PC-3 (cell line): Measurements from ENCODE around the gene INF2. TPM values are rescaled to one million over a fixed set of nuclear protein-coding genes. Genes with fewer than 3 reads are reported as not detected.
A peak's percentile ranks its signal among the peaks of the same experiment; 100 is the strongest.

Source experiments
- ATAC-seq: fragments of 200-7000 bp; cut with Tn5 transposase; 2 replicates; pipeline ENCODE4 v1.9.1; 2020; ENCODE audit warnings: mild to moderate bottlenecking, moderate library complexity
- BruUV-seq: library from RNA; stranded (reverse); fragments of 400-500 nt; replicated peaks from 2 replicates; lab custom pipeline; 2021; lab: Mats Ljungman, UMichigan
- CTCF ChIA-PET: fragments of 300-600 bp; sonication (Branson Sonifier 250); formaldehyde crosslinking; loops from one replicate; lab custom pipeline; 2022; ENCODE audit warnings: antibody characterized with exemption; lab: Charles Lee
- POLR2A ChIA-PET: fragments of 300-600 bp; sonication (Branson Sonifier 250); formaldehyde crosslinking; loops from one replicate; lab custom pipeline; 2022; ENCODE audit warnings: antibody characterized with exemption; ENCODE audit not compliant: unreplicated experiment; lab: Charles Lee
- DNase-seq: peaks from one replicate; pipeline ENCODE4 v3.0.0-alpha.2; 2015
- H2AFZ ChIP-seq: fragments of 300-600 bp; sonication (generic); 2 replicates; pipeline ENCODE4 v1.6.0; 2016; ENCODE audit warnings: antibody characterized with exemption, low read length
- H3F3A ChIP-seq: fragments of 300-600 bp; sonication (generic); one replicate; pipeline ENCODE4 v1.6.0; 2017; ENCODE audit warnings: antibody characterized with exemption, low read length, control low read depth, mild to moderate bottlenecking; ENCODE audit not compliant: unreplicated experiment
- H3K27ac ChIP-seq: fragments of 300-600 bp; sonication (generic); 2 replicates; pipeline ENCODE4 v1.5.1; 2016; ENCODE audit warnings: mild to moderate bottlenecking, low read length
- H3K27me3 ChIP-seq: fragments of 300-600 bp; sonication (generic); 2 replicates; pipeline ENCODE4 v1.6.1; 2016; ENCODE audit warnings: low read length, mixed read lengths
- H3K36me3 ChIP-seq: fragments of 300-600 bp; sonication (generic); 2 replicates; pipeline ENCODE4 v1.6.1; 2016; ENCODE audit warnings: low read depth, mixed run types, low read length, mixed read lengths
- H3K4me1 ChIP-seq: fragments of 300-600 bp; sonication (generic); 2 replicates; pipeline ENCODE4 v1.5.1; 2016; ENCODE audit warnings: low read length; ENCODE audit not compliant: insufficient read depth
- H3K4me2 ChIP-seq: fragments of 300-600 bp; sonication (generic); 2 replicates; pipeline ENCODE4 v1.6.0; 2016; ENCODE audit warnings: low read length
- H3K4me3 ChIP-seq: fragments of 300-600 bp; sonication (generic); 2 replicates; pipeline ENCODE4 v1.5.1; 2016; ENCODE audit warnings: mild to moderate bottlenecking, low read length, mixed read lengths
- H3K79me2 ChIP-seq: fragments of 300-600 bp; sonication (generic); 2 replicates; pipeline ENCODE4 v1.6.1; 2017; ENCODE audit warnings: low read length, mixed read lengths
- H3K9ac ChIP-seq: fragments of 300-600 bp; sonication (generic); 2 replicates; pipeline ENCODE4 v1.6.0; 2016; ENCODE audit warnings: mild to moderate bottlenecking, low read length
- H3K9me2 ChIP-seq: fragments of 300-600 bp; sonication (generic); replicated peaks from 2 replicates; pipeline ENCODE4 v1.6.1; 2016; ENCODE audit warnings: mixed run types, low read length, mixed read lengths
- H3K9me3 ChIP-seq: fragments of 300-600 bp; sonication (generic); 2 replicates; pipeline ENCODE4 v1.6.1; 2016; ENCODE audit warnings: low read length, mixed read lengths
- H4K20me1 ChIP-seq: fragments of 300-600 bp; sonication (generic); 2 replicates; pipeline ENCODE4 v1.6.1; 2016; ENCODE audit warnings: low read length, mixed read lengths
- CTCF ChIP-seq: fragments of 300-600 bp; sonication (generic); conservative IDR thresholded peaks from 2 replicates; pipeline ENCODE4 v1.5.1; 2017; ENCODE audit warnings: antibody characterized with exemption, low read depth, mild to moderate bottlenecking, low read length
- EZH2 ChIP-seq: fragments of 300-600 bp; sonication (generic); IDR thresholded peaks from one replicate; pipeline ENCODE4 v1.6.1; 2017; ENCODE audit warnings: antibody characterized with exemption, mild to moderate bottlenecking, low read length; ENCODE audit not compliant: unreplicated experiment
- EZH2phosphoT487 ChIP-seq: fragments of 300-600 bp; sonication (generic); IDR thresholded peaks from 2 replicates; pipeline ENCODE4 v1.6.1; 2018; ENCODE audit warnings: mild to moderate bottlenecking, antibody characterized with exemption, low read length, borderline replicate concordance
- intact Hi-C: fragments of 100-400 bp; cut with micrococcal nuclease; formaldehyde crosslinking; loops from 2 replicates; pipeline ENCODE4 v1.9.0; 2023
- total RNA-seq: library from RNA; depleted of rRNA; stranded (reverse); fragments of >200 nt; gene quantifications from 2 replicates; pipeline ENCODE4 v1.2.3, GENCODE V29; 2014

Gene INF2
- total RNA-seq, 1 experiment from 2014 or later: 132 TPM

- ChIA-PET POLR2A (no interaction called here), CTCF (no interaction called here)
- H3K27me3 ChIP-seq: no peaks in the 10 kb centered on the region
- H3K4me2 ChIP-seq: peak within 1 kb of the TSS; percentile 100
- no TSS peak for BruUV-seq
- peak within 1 kb of the TSS; percentile 78 for H3K4me3 ChIP-seq
- no peaks in the 10 kb centered on the region for H3F3A ChIP-seq
- intact Hi-C loops: loop anchor here (2.0 kb wide), 1 partner anchor 23 kb away; no protein-coding TSS in a partner anchor
- no peaks in the 10 kb centered on the region for H4K20me1 ChIP-seq
- H2AFZ ChIP-seq: peak within 1 kb of the TSS; percentile 89
- peaks cover 5% of the 10 kb centered on the region; the same call in 1 of the 2 replicates for H3K36me3 ChIP-seq
- ATAC-seq: peak; percentile 65
- DNase-seq: peak; percentile 51
- no peaks in the 10 kb centered on the region for H3K9me2 ChIP-seq
- H3K27ac ChIP-seq: no peak within 1 kb of the TSS
- TF ChIP-seq EZH2 (no peak), EZH2phosphoT487 (no peak), CTCF (peak; percentile 96)
- peaks cover 7% of the 10 kb centered on the region for H3K4me1 ChIP-seq
- H3K79me2 ChIP-seq: no peaks in the 10 kb centered on the region
- H3K9me3 ChIP-seq: no peaks in the 10 kb centered on the region
- peak within 1 kb of the TSS; percentile 57 for H3K9ac ChIP-seq
These were observed 34.4 kb downstream of the INF2 start, which contains the start of gene ADSS1 for GRCh38 chr14:104723651-104724406. Gene ADSS1 (plus strand): TSS chr14:104724229. CDS start chr14:104724271, 42 bp downstream.

- intact Hi-C loops: loop anchor here (2.0 kb wide), 1 partner anchor 22 kb away; no protein-coding TSS in a partner anchor
- no peak for DNase-seq
- Histone ChIP-seq H3K36me3 (peaks cover 5% of the 10 kb centered on the region; the same call in 1 of the 2 replicates), H3K4me3 (peak overlapping the region; percentile 78), H3K27ac (no peak overlapping the region), H3K27me3 (no peaks in the 10 kb centered on the region), H3F3A (no peaks in the 10 kb centered on the region), H3K9ac (peak overlapping the region; percentile 57), H3K9me2 (no peaks in the 10 kb centered on the region), H3K4me1 (peaks cover 7% of the 10 kb centered on the region), H3K4me2 (peak overlapping the region; percentile 100), H2AFZ (0 out of 2 replicates have a peak overlapping the region, but pooled peaks have one; percentile 59), H4K20me1 (no peaks in the 10 kb centered on the region), H3K9me3 (no peaks in the 10 kb centered on the region), H3K79me2 (no peaks in the 10 kb centered on the region)
- no peak for TF ChIP-seq EZH2
- TF ChIP-seq CTCF: no peak
- no peak for TF ChIP-seq EZH2phosphoT487
- POLR2A ChIA-PET: no interaction called here
- CTCF ChIA-PET: no interaction called here
- peak; percentile 16 for ATAC-seq
- TSS peak; percentile 20 for BruUV-seq
These were observed 35.1 kb downstream of the INF2 start for GRCh38 chr14:104724407-104724980.
